H1 (cell line): ENCODE data around the gene ENAH. TPM values are rescaled to one million over a fixed set of nuclear protein-coding genes. Genes with fewer than 3 reads are reported as not detected.

Experiments
- RXRA ChIP-seq: IDR thresholded peaks from 2 replicates; pipeline ENCODE4 v1.6.1; 2011; ENCODE audit warnings: low read depth, mild to moderate bottlenecking, low read length, moderate library complexity; ENCODE audit not compliant: insufficient read depth
- ZNF274 ChIP-seq: IDR thresholded peaks from 2 replicates; pipeline ENCODE4 v1.7.0; 2012; ENCODE audit warnings: low read length, borderline replicate concordance; ENCODE audit errors: extremely low read depth
- polyA plus RNA-seq, 7 experiments: library from polyadenylated mRNA; depleted of rRNA in 3 of 7; stranded (reverse) in 5 of 7; unstranded in 2 of 7; fragments of >200 nt in 5 of 7; fragments of 200-250 nt in 2 of 7; gene quantifications; 1 replicate in 5 of 7; 2 replicates in 1 of 7; 4 replicates in 1 of 7; pipeline versions ENCODE4 v1.2.1 to v1.2.3, GENCODE V29; 2011 to 2013; ENCODE audit warnings: missing spikeins in 2 of 7, mixed read lengths in 2 of 7
- total RNA-seq: library from RNA; stranded (reverse); fragmentation: NEBNext Ultra II Directional; extraction: Animal tissue kit (Norgen Biotek cat#: 25700); gene quantifications from 2 replicates; pipeline ENCODE4 v1.2.1, GENCODE V29; 2021

ENAH gene
- total and polyA plus RNA-seq, 2 of the 8 experiments (the other 6 are each of a cell fraction or from before 2014, with no cell fraction given): 39.1 to 335 TPM

DNA sequence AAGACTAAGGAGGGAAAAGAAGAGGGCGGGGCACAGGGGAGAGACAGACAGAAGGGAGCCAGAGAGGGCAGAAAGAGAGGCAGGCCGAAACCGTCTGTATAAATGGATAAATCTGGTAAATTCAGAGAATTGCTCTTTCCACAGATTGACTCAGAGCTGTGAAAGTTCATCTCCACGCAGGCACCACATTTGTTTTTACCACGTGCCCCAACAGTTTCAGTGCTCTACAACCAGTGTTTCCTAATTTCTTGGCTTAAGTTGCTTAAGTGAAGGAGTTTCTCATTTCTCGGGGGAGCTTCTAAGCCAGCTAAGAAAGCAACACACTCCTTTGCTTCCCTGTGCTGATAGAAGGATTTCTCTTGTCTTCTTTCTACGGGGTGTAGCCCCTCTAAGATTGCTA lies 87.1 kb downstream of the ENAH start (continued):
- TF ChIP-seq RXRA (no peak), ZNF274 (no peak)
